Body of pancreas (tissue), 4 donors: Measurements from ENCODE around the gene RNF215. TPM values are rescaled to one million over a fixed set of nuclear protein-coding genes. Genes with fewer than 3 reads are reported as not detected.

Experiments used
- ATAC-seq: fragments of 150-250 bp; one replicate; pipeline ENCODE4 v1.9.1; 2016
- DNase-seq, 4 donors: peaks; one replicate each; pipeline ENCODE4 v3.0.0-alpha.2; 2019
- H3K27ac ChIP-seq, 4 donors: fragments of 200-600 bp; sonication (generic); 1 replicate in 3 of 4; 2 replicates in 1 of 4; pipeline versions ENCODE4 v1.5.1 to v1.6.1; 2016 to 2019; ENCODE audit warnings: mild to moderate bottlenecking in 1 of 4, mixed read lengths in 1 of 4, moderate library complexity in 1 of 4
- H3K27me3 ChIP-seq, 2 donors: fragments of 200-600 bp; sonication (generic); one replicate each; pipeline ENCODE4 v1.6.0; 2016; ENCODE audit warnings: mild to moderate bottlenecking in 1 of 2
- H3K36me3 ChIP-seq, 2 donors: fragments of 200-600 bp; sonication (generic); replicated peaks in 1 of 2; 2 replicates each; pipeline ENCODE4 v1.5.1; 2016; ENCODE audit warnings: low read depth in 2 of 2; ENCODE audit not compliant: insufficient read depth in 1 of 2
- H3K4me1 ChIP-seq: fragments of 200-600 bp; sonication (generic); one replicate; pipeline ENCODE4 v1.6.0; 2016
- H3K4me3 ChIP-seq, 2 donors: fragments of 200-600 bp; sonication (generic); 1 replicate in 1 of 2; 2 replicates in 1 of 2; pipeline ENCODE4 v1.5.1; 2016 to 2019
- H3K9me3 ChIP-seq, 3 donors: fragments of 200-600 bp; sonication (generic); 1 replicate in 2 of 3; 2 replicates in 1 of 3; pipeline ENCODE4 v1.5.1; 2016
- CTCF ChIP-seq, 7 experiments: fragments of 450-650 bp in 4 of 7; fragments of 200-600 bp in 3 of 7; sonication (generic) in 3 of 7; IDR thresholded peaks; one replicate each; pipeline ENCODE4 v1.5.1; 2016 to 2019; ENCODE audit warnings: antibody characterized with exemption in 7 of 7
- POLR2A ChIP-seq, 3 donors: fragments of 450-650 bp; IDR thresholded peaks; one replicate each; pipeline ENCODE4 v1.6.1; 2016; ENCODE audit warnings: antibody characterized with exemption in 3 of 3, mild to moderate bottlenecking in 2 of 3
- WGBS, 2 donors: methylation state at CpG; one replicate each; pipeline ENCODE4 v1.1.5; 2017; 5-methylcytosine and 5-hydroxymethylcytosine counted together
- intact Hi-C: fragments of 100-400 bp; cut with DNase I; formaldehyde crosslinking; loops from one replicate; pipeline ENCODE4 v1.15.1; 2023
- total RNA-seq, 2 donors: library from RNA; depleted of rRNA; stranded (reverse); fragments of >200 nt; gene quantifications; one replicate each; pipeline ENCODE4 v1.1.0, GENCODE V29; 2016

RNF215 gene
- total RNA-seq, 2 donors from 2014 or later = 13.8 to 14.0 TPM

GRCh38 chr22:30433773-30434172 lies 46.6 kb upstream of the RNF215 start:
- Histone ChIP-seq H3K9me3 (no peaks in the 10 kb centered on the region), H3K4me3 (no peak overlapping the region), H3K4me1 (no peaks in the 10 kb centered on the region), H3K27me3 (no peaks in the 10 kb centered on the region), H3K36me3 (no peaks in the 10 kb centered on the region), H3K27ac (no peak overlapping the region)
- intact Hi-C loops = no loop called here
- 100% methylated on average over 1 of the region's 1 CpG for WGBS, 2 donors
- no peak for ATAC-seq
- no peak for DNase-seq
- TF ChIP-seq POLR2A (IDR thresholded peaks at IDR 0.05) = no peak

- no peaks in the 10 kb centered on the region for H3K36me3 ChIP-seq
- no peaks in the 10 kb centered on the region for H3K9me3 ChIP-seq
- TF ChIP-seq CTCF (IDR thresholded peaks at IDR 0.05) (no peak), POLR2A (IDR thresholded peaks at IDR 0.05) (no peak)
- no peak overlapping the region for H3K27ac ChIP-seq
- no peak for DNase-seq
- 87 to 90% methylated on average over 3 of the region's 3 CpGs for WGBS, 2 donors
- H3K4me1 ChIP-seq = no peaks in the 10 kb centered on the region
- no peak overlapping the region for H3K4me3 ChIP-seq
- no peaks in the 10 kb centered on the region for H3K27me3 ChIP-seq
- intact Hi-C loops = no loop called here
- ATAC-seq = no peak
Observed at GRCh38 chr22:30433227-30433626, 46.0 kb upstream of the RNF215 start.

- WGBS, 2 donors = 39 to 65% methylated on average over 2 of the region's 2 CpGs
- DNase-seq (no peak), ATAC-seq (no peak)
- no peak overlapping the region for H3K4me3 ChIP-seq
- no peak overlapping the region for H3K27ac ChIP-seq
- H3K27me3 ChIP-seq = no peaks in the 10 kb centered on the region
- TF ChIP-seq CTCF (IDR thresholded peaks at IDR 0.05) = no peak
- TF ChIP-seq POLR2A (IDR thresholded peaks at IDR 0.05) = no peak
- intact Hi-C loops = no loop called here
- no peaks in the 10 kb centered on the region for H3K4me1 ChIP-seq
- H3K9me3 ChIP-seq = no peaks in the 10 kb centered on the region
- H3K36me3 ChIP-seq = no peaks in the 10 kb centered on the region
Observed at GRCh38 chr22:30432520-30432919, 45.3 kb upstream of the RNF215 start.

- Histone ChIP-seq H3K36me3 (no peaks in the 10 kb centered on the region), H3K27me3 (no peaks in the 10 kb centered on the region), H3K27ac (no peak overlapping the region), H3K9me3 (no peaks in the 10 kb centered on the region), H3K4me1 (no peaks in the 10 kb centered on the region), H3K4me3 (no peak overlapping the region)
- WGBS, 2 donors = 96 to 98% methylated on average over 3 of the region's 4 CpGs
- intact Hi-C loops = no loop called here
- TF ChIP-seq CTCF (IDR thresholded peaks at IDR 0.05) (no peak), POLR2A (IDR thresholded peaks at IDR 0.05) (no peak)
- ATAC-seq (no peak), DNase-seq (no peak)
Observed at GRCh38 chr22:30432096-30432495, 44.9 kb upstream of the RNF215 start.

GRCh38 chr22:30430933-30431332 lies 43.7 kb upstream of the RNF215 start:
- 78% methylated on average over 4 of the region's 4 CpGs for WGBS, 2 donors
- no peak for TF ChIP-seq POLR2A (IDR thresholded peaks at IDR 0.05)
- TF ChIP-seq CTCF (IDR thresholded peaks at IDR 0.05) = no peak
- Histone ChIP-seq H3K4me1 (peaks cover 10% of the 10 kb centered on the region), H3K27ac (no peak overlapping the region), H3K4me3 (no peak overlapping the region), H3K9me3 (no peaks in the 10 kb centered on the region), H3K27me3 (no peaks in the 10 kb centered on the region), H3K36me3 (no peaks in the 10 kb centered on the region)
- intact Hi-C loops = no loop called here
- DNase-seq (no peak), ATAC-seq (no peak)
